Dermis microvascular lymphatic vessel endothelial cell (primary cell): ENCODE measurements around the gene MYL3. TPM values are rescaled to one million over a fixed set of nuclear protein-coding genes. Genes with fewer than 3 reads are reported as not detected.

Source experiments
- DNase-seq, 2 donors: peaks; one replicate each; pipeline versions ENCODE4 v3.0.0 to v3.0.0-alpha.2; 2010; ENCODE audit warnings: low read depth in 2 of 2
- total RNA-seq: library from RNA; depleted of rRNA; stranded (reverse); fragments of >200 nt; gene quantifications from 2 replicates; pipeline ENCODE4 v1.2.1, GENCODE V29; 2014

Gene MYL3
- total RNA-seq, 1 donor from 2014 or later, result not detected

DNA sequence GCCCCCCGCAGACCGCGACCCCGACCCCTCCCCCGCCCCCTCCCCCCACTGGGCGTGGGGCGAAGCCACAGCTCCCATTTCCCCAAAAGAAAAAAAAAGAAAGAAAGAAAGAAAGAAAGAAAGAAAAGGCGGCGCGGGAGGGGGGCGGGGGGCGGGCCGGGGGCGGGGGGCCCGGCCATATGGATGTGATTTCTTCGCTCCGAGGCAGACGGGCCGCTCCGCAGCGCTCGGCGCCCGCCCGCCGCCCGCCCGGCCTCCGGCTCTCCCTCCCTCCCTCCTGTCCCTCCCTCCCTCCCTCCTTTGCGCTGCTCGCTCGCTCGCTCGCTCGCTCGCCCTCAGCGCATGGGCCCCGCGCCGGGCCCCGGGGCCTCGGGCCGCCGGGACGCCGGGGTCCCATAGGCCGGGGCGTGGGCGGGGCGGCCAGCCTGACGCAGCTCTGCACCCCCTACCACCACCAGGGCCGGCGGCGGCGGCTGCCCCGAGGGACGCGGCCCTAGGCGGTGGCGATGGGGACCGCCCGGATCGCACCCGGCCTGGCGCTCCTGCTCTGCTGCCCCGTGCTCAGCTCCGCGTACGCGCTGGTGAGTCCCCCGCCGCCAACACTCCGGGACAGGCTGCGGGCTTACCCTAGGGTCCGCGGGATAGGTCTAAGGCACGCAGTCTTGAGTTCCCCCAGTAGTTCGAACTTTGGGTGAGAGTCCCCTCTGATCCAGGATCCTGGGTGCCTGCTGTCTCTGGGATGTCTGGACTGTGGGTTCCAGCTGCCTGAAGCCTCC lies 20.0 kb upstream of the MYL3 start:
- DNase-seq, result peak in 1 of 2 donors; percentile 21

DNA sequence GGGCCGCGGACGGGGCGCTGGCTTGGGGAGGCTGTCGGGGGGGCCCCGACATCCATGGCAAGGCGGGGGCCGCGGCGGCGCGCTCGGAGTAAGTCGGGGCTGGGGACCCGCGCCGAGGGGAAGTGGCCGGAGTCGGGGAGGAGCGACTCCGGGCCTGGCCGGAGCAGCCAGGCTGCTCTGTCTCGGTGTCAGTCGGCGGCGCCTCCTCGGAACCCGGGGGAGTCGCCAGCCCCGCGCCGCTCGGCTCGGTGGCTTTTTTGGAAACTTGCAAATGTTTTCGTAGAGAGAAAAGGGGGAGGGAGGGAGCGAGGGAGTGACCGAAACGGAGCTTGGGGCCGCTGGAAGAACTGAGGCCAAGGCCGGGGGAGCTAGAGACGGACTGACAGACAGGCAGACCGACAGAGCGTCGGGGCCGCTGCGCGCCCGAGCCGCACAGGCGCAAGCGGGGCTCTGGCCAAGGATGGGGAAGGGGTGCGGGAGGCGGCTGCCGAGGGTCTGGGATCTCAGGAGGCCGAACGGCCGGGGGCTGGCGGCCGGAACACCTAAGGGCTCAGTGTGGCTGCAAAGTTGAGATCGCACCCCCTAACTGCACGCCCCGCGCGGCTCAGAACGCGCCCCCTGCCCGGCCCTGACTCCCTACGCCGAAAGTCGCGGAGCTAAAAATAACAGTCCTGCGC lies 19.3 kb upstream of the MYL3 start:
- DNase-seq, result no peak

DNA sequence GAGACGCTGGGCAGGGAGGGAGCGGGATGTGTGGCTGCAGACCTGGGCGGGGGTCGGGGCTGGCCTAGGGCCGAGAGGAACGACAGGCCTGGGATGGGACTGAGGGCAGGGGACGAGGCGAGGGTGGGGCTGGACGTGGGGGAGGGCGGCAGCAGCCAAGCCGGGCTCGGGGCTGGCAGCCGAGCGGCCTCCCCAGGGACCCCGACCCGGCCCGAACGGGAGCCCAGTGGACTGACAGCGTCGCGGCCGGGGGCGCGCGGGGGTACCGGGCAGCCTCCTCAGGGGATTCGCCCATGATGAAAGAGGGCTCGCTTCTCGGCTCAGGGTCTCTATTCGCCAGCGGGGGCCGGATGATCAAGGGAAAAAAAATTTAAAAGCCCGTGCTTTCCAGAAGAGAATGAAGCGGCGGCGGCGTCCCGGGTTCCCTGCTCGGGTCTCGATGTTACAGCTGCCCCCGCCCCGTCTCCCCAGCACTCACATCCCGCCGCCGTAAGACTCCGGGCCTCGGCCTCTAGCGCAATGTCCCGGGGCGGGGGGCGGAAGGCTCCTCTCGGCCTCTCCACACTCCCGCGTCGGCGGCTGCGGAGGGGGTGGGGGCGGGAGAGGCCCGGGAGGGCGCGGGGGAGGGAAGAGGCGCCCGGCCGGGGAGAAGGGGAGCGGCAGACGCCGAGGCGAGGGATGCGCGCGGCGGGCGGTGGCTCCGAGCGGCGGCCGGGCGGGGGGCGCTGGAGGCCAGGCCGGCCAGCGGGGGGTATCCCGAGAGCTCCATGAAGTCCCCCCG lies 18.5 kb upstream of the MYL3 start:
- DNase-seq, result no peak

DNA sequence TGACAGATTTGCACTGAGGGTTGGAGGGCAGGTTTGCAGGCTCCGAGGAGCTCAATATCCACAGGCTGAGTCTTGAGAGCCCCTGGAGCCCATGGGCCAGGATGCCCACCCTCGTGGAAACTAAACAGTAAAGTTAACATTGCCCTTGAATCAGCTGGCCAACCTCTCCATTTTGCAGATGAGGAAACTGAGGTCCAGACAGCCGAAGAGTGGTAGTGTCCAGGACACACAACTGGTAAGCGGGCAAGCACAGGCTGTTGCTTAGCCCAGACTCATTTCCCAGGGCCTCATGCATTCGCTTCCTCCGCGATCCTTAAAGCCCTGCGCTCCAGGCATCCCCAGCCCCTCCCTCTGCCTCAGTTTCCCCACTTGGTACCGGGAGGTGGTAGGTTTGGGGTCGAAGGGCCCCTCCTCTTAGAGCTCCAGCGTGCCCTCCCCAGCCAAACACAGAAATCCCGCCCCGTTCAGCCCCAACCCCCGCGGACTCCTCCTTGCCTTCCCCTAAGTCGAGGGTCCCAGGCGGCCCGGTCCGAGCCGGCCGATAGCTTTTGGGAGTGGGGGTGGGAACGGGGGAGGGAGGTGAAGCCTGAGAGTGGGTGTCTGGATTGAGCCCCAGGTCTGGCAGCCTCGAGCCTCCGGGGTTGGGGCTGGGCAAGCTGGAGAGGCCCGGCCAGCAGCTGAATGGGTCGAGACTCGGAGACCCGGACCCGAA lies 17.8 kb upstream of the MYL3 start:
- no peak for DNase-seq

DNA sequence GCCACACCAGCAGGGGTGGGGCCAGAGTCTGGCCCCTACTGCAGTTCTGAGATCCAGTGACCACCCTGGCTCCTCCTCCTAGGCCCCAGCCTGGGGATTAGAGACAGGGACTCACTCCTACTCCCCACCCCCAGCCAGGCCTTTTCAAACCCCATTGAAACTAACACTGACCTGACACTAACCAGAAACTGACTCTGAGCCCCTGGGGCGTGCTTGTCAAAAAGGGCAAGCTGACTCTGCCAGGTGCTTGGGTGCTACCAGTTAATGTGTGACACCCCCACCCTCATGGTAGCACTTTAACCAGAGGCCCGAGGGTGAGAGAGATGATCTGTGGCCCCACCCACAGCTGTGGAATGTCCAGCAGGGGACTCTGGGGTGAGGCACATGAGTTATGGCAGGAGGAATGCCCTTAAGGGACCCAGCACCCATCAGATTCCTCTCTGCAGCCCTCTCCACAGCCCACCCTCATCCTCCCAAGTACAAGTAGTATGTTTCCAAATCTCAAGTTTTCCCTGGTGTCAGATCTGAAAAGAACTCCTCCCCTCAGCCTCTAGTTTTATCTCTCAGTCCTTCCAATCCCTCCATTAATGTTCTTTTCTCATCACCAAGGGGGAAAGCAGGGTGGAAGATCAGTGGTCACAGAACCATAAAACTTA lies 15.7 kb upstream of the MYL3 start:
- DNase-seq, result no peak

DNA sequence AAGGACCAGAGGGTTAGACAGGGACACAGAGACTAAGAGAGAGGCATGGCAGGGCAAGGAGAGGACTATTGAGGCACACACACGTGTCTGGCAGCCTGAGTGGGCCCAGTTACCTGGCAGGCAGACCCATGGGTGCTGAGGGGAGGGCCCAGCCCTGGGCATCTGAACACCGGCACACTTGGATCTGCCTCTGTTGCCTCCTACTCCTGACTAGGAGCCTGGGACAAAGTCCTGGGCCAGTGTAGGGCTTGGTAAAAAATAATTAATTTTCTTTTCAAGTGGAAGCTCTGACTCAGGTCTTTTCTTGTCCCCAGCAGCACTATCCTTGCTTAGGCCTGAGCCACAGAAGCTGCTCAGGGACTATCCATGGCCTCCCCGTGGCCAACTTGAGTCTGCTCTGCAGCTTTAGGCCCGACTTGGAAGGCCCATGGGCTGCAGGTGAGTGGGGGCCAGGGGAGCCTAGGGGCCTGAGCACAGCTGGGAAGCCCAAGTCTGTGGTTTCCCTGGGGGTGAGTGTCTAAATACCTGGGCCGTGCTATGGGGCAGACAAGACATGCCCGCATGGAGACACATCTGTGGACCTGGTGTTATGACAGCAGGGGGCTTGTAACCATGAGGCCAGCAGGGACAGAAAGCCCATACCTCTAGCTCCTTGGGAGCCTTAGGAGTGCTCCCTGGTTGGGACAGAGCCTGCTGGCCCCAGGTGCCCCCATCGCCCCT lies 14.3 kb upstream of the MYL3 start, which contains the start of gene PTH1R:
Gene PTH1R (plus strand): TSS at position 316 of the 720 bp plus-strand sequence. CDS start 5,839 bp downstream, outside the sequence.
- DNase-seq, result no peak

DNA sequence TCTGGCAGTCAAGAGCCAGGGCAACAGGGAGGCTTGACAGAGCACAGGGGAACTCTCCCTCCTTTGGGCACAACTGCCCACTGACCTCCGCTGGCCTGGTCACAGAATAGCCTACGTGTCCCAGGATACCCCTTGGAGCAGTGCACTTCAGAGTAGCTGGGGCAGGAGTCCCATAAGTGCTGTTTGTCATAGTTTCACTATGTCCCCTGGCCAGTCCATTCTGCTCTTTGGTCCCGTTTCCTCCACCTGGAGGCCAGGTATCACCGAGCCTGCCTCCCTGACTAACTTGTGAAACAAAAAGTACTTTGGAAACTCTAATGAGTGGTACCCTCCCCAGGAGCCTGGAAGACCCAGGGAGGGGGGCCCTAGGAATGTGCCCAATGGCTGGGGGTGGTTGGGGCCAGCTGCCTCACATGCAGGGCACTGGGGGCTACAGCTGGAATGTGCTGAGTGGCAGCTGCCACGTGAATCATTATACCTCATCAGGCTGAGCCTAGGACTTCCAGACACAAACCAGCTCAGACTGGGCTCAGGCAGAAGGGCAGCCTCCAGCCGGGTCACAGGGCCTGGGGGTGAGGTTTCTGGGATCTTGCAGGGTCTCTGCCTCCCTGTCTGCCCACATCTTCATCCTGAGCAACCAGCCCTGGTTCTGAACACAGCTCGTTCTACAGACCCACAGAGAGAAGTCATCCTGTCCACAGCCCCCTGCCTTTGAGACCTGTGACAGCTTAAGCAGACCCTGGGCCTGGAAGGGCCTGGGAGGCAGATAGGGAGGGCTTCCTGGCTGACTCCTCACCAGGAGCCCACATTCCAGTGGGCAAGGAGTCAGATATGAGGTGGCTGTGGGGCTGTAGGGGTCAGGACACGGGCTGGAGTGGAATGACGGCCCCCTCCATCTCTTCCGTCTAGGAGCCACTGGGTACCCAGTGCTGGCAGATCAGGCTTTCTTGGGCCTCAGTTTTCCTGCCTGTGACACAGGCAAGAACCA lies 13.4 kb upstream of the MYL3 start:
- no peak for DNase-seq

DNA sequence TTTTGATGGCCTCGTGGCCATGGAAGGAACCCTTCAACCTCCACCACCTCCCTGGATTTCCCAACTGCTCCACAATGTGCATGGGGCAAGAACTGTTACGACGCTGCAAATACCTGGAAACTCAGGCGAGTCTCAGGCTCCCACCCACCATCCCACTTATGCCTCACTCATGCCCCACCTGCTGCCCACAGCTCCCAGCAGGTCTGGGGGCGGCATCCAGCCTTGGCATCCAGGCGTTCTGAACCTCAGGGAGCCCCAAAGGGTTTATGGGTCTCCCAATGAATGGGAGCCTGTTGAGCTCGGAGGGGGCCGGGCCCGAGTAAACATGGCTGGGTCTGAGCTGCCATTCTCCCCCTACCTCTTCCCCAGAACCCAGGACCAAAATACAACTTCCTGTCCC lies 12.3 kb upstream of the MYL3 start:
- no peak for DNase-seq

DNA sequence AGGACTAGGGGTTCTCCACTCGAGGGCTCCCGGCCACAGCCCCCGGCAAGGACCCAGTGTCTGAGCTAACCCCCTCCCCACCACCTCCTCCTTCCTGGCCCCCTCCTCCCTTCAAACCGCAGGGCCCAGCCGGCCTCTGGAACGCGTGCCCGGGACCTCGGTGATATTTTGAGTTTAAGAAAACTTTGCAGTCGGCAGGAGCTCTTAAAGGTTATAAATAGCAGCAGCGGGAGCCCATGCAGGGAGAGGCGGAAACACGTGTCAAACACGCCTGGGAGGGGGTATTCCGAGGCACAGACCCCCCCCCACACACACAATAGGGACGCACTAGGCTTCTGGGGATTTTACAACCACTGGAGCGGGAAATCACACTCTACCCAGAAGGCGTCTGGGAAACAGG lies 11.2 kb upstream of the MYL3 start:
- DNase-seq, result no peak

DNA sequence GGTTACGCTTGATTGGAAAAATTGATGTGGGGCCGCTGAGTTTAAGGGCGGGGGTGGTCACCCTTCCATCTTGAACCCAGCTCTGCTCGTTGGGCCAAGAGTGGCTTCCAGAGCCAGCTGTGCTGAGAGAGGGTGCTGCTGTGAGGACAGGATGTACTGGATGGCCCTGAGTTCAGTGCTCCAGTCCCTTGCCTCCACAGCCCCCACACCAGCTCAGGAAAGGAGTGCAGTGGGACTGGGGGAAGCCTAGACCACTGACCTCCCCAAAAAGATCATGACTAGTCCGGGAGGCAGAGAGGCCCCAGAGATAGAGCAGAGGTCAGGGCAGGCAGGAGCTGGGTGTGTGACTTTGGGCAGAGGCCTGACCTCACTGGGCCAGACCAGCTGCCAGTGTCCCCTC lies 10.3 kb upstream of the MYL3 start:
- no peak for DNase-seq

DNA sequence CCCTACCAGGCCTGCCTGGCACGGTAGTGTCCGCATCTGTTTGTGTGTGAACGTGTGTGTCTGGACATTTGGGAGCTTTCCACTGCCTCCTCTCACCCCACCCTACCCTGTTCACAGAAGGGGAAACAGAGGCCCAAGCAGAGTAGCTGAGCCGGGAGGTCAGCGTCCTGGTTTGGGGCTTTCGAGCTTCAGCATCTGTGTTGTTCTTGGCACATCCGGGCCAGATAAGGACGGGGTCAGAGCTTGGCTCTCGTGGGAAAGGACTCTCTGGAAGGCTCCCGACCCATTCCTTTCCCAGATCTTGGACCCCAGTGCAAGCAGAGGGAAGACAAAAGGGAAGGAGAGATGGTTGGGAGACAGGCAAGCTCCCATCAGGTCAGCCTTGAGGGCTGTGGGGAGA lies 8.0 kb upstream of the MYL3 start:
- DNase-seq, result peak in 1 of 2 donors; percentile 31

DNA sequence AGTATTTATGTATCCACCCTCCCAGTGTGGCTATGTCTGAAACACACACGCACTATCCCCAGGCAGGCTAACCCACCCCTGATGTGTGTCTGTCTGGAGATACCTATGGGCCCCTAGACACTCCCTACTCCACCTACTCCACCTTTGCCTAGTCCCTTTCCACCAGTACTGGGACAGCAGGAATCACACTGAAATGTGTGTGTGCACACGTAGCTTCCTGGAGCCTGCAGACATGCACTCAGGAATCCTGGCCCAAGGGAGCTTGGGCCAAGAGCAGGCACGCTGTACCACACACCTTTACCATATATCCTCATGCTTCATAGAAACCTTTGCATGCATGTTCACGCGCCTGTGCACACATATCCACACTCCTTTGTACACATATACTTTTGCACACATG lies 7.4 kb upstream of the MYL3 start:
- DNase-seq, result no peak

DNA sequence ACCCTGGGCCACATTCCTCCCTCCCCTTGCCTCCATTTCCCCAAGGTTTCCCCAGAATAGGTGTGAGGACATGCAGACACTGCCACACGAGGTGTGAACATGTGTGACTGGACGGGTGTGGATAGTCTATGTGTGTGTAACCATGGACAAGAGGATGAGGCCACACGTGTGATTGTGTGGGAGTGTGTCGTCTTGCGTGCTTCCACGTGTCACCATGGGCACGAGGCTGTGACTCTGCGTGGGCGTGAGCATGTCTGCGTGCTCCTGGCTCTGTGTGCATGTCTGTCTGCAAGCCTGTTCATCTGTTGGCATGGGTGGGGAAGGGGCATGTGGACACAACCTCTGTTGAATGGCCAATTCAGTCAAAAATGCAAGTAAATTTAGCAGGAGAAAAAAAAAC lies 6.2 kb upstream of the MYL3 start:
- DNase-seq, result no peak

DNA sequence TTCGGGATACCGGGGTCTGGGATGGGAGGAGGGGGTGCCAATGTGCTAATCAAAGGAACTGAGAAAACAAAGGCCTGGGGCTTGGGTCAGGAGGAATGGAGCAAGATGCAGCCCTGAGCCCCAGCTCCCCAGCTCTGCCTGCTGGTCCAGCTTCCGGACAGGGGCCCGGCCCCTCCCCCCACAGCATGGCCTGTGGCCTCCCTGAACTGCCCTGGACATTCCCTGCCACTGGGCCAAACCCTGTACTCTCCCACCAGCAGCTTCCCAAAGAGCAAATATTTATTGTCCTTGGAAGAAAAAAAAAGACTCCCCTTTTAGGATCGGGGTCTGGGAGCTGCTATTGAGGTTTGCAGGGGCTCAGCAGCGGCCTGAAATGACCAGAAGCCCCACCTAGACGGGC lies 5.7 kb upstream of the MYL3 start:
- DNase-seq, result no peak

DNA sequence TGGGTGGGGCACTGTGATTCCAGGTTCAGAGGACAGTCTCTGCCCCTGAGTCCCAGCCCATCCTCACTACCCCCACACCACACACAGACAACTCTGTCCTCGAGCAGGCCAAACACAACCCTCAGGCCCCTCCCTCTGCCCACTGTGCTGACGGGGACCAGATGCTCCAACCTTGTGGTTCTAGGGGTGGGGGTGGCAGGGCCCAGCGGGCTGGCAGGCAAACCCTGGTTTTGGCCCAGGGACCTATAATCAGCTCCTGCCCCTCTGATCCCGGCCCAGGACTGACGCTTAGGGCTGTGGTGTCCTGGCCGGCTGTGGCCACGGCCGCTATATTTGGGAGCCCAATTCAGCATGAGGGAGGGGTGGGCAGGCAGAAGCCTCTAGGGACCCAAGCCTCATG lies 5.0 kb upstream of the MYL3 start:
- no peak for DNase-seq

DNA sequence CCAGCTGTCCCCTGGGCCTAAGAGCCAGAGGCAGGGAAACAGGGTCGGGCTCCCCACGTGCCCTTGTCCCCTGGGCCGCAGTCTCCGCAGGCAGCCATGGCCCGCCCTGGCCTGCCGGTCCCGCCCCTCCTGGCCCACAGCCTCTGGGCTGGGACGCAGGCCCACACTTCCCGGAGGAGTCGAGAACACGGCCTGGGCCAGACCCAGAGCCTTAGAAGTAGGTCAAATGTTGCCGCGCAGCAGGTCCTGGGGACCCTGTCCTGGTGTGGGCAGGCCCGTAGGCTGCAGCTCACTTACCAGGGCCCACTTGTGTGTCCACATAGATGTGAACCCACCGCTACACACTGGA lies 4.3 kb upstream of the MYL3 start:
- peak in 1 of 2 donors; percentile 19 for DNase-seq

DNA sequence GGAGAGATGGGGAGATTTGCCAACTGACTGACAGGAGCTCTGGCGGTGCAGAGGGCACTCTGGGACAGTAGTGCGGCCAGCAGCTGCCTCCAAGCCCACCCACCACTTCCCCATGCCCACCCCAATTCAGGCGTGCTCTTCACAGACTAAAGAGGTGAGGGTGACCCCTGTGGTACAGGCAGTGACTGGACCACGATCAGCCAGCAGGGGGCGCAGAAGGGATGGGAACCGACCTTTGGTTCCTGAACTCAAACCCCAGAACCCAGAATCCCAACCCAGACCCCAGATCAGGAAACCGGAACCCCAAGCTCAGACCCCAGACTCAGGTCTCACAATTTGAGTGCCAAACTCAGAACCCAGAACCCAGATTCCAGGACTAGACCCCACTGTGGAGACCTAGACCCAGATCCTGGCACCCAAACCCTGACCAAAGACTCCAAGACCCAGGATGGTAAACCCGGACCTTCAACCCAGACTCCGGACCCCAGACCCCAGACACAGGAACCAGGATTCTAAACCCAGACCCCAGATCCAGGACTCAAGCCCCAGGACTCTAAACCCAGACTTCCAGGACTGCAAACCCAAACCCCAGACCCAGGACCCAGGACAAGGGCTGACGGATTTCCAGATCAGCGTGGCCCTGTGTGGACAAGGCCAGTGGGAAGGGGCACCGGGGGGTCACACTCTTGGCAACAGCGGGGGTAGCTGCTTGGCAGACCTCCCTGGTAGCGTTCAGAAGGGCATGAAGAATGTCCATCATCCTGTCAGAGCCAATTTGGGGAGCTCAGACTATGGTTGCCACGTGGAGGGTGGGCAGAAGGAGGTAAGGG lies 3.7 kb upstream of the MYL3 start:
- DNase-seq, result peak in 1 of 2 donors; percentile 46

DNA sequence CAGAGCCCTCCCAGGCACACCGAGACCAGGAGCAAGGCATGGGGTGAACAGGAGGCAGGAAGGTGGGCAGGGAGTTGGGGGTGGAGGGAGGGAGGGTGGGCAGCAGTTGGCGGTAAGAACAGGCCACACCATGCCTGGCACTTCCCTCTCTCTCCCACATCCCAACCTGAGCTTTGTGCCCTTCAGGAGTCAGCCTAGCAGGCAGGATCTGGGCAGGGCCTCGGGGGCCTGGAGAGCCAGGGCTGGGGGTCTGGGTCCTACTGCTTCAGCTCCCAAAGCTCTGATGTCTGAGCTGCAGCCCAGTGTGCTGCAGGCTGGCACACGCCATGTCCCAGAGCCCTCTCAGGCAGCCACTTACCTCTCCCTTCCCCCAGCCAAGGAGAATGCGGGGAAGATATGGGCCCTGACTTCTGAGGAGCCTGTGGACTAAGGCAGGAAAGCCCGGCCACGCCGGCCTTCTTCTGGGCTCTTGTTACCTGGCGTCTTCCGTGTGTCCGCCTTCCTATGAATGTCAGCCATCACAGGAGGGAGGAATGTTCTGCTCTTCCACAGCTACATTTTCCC lies 2.9 kb upstream of the MYL3 start:
- no peak for DNase-seq
